Inferior parietal cortex (tissue), 1 donor: ENCODE results near the gene GRAMD1C.
"Not testable (repeated sequence)": the region's sequence is repeated elsewhere in the genome, so short reads cannot be mapped to it uniquely, and the experiment has no call there.

Experiments used
- DNase-seq: peaks from one replicate; pipeline ENCODE4 v3.0.0-alpha.2; 2016; ENCODE audit errors: extremely low spot score

Gene GRAMD1C

DNA sequence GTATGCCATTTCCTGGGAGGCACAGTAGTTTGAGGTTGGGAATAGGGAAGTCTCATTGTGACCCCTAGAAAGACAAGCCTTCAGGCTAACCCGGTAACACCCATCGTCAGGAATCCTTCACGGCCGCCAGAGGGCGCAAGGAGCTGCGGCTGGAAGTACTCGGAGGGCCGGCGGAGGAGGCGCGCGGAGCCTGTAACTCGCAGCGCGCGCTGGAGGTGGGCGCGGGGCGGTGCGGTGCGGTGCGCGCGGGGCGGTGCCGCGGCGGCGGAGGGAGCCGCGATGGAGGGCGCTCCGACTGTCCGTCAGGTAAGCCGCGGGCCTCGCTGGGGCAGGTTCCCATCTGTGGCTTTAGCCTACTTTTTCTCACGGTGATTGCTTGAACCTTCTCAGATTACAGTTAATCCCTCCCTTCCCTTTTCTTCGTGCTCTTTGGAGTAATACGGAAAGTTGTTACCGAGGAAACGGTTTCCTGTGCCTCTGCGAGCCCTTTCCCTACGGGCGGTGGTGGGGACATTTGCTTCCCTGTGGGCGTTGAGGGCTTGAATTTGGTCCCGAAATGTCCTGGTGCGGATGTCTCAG lies at the start of gene GRAMD1C:
Gene GRAMD1C, plus strand, starts transcription at position 158 of the 579 bp plus-strand sequence. Its CDS starts 122 bp downstream, at position 280.
- DNase-seq: peak; percentile 82

DNA sequence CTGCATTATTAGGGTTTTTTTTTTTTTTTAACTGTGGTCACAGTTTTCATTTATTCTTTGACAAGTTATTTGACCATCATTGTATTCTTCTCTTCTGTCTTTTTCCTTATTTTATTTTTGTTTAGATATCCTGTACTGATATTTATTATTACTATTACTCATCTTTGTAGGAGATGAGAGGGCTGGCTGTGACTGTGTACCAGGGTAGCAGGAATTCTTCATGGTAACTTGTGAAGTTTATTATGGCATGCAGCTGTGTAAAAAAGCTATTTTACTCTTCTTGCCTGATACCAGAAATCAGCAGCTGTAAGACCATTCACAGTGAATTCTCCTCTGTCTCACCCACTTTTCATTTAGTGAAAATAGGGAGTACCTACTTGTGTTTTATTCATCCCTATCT lies 47.2 kb upstream of the GRAMD1C start:
- DNase-seq: no peak

DNA sequence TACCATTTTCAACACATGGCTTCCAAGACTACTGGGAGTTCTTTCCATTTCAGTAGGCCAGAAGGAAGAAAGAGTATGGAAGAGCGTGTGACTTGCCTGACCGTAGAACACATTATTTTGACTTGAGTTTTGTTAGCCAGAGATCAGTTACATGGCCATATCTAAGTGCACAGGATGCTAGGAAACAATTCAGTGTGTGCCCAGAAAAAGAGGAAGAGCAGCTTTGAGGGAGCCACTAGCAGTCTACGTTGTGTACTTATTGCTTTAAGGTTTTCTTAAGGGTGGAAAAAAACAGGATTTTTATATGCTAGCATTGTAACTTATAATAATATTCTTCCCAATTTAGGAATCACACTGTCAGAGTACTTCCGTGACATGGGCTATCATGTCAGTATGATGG lies 44.1 kb upstream of the GRAMD1C start:
- no peak for DNase-seq

- DNase-seq: no peak
Observed at GRCh38 chr3:113795693-113796092, 42.9 kb upstream of the GRAMD1C start.

DNA sequence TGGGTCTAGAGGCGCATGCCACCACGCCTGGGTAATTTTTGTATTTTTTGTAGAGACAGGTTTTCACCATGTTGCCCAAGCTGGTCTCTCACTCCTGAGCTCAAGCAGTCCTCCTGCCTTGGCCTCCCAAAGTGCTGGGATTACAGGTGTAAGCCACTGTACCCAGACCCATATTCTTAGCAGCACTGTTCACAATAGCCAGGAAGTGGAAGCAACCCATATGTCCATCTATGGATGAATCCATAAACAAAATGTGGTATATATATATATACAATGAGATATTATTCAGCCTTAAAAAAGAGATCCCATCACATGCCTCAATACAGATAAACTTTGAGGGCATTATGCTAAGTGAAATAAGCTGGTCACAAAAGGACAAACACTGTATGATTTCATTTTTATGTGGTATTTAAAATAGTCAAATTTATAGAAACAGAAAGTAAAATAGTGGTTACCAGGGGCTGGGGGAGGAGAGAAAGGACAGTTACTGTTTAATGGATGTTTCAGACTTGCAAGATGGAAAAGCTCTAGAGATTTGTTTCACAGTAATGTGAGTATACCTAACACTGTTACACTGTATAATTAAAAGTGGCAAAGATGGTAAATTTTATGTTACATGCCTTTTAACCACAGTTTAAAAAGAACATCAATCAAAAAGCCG lies 35.7 kb upstream of the GRAMD1C start:
- no peak for DNase-seq

- DNase-seq: no peak
Observed at GRCh38 chr3:113804661-113805060, 33.9 kb upstream of the GRAMD1C start.

DNA sequence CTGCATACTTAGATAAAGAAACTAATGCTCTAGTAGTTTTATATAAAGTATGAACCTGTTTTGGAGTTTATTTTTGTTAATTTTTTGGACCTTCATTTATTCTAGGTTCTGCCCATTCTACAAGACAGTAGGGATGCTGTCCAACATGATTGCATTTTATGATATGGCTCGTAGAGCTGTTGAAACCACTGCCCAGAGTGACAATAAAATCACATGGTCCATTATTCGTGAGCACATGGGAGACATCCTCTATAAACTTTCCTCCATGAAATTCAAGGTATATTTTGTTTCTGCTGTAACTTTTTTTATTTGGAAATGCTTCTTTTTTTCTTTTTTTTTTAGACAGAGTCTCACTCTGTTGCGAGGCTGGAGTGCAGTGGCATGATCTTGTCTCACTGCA lies 33.3 kb upstream of the GRAMD1C start:
- no peak for DNase-seq

DNA sequence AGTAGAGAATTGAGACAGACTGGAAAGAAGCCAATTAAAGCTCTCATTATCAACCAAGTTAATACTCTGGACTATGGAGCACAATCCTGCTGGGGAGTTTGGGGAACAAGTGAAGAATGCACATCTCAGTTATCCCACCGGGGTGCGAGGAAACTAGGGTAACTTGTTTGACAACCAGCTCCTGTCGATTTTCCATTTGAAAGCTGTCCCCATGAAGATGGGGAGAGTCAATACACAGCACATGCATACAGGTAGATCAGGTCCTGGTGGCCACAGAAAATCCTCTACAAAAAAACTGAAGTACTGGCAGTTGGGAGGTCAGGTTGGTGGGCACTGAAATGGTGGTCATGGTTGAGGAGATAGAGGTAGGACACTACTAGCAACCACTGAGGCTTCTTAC lies 25.7 kb upstream of the GRAMD1C start:
- no peak for DNase-seq

GRCh38 chr3:113819866-113820265 lies 18.7 kb upstream of the GRAMD1C start:
- DNase-seq: no peak

GRCh38 chr3:113825090-113825489 lies 13.5 kb upstream of the GRAMD1C start:
- no peak for DNase-seq

DNA sequence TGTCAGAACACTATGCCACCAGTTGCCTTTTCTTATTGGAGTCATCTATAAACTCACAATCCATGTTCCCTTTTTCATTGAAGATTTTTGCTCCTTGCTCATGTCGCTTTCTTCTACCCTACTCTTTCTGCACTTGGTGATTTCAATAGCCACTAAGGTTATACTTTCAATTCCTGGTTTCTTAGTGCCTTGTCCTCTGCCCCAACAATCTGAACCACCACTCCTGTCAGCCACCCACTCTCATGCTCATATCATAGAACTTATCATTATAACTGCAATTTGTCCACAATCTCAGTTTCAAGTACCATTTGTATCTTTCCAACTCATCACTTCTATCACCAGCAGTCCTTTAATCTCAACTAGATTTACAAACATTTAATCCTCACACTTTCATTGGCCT lies 10.0 kb upstream of the GRAMD1C start:
- no peak for DNase-seq

GRCh38 chr3:113829576-113830354 lies 8.8 kb upstream of the GRAMD1C start:
- no peak for DNase-seq

DNA sequence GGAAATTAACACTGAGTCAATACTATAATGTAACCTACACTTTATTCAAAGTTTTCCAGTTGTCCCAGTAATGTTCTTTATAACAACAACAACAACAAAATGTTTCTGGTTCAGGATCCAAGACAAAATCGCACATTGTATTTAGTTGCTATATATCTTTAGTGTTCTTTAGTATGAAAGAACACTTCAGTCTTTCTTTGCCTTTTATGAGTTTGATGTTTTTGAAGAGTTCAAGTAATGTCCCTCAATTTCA lies 7.6 kb upstream of the GRAMD1C start:
- no peak for DNase-seq

GRCh38 chr3:113832477-113833164 lies 6.0 kb upstream of the GRAMD1C start:
- no peak for DNase-seq

GRCh38 chr3:113834983-113835382 lies 3.6 kb upstream of the GRAMD1C start:
- no peak for DNase-seq

DNA sequence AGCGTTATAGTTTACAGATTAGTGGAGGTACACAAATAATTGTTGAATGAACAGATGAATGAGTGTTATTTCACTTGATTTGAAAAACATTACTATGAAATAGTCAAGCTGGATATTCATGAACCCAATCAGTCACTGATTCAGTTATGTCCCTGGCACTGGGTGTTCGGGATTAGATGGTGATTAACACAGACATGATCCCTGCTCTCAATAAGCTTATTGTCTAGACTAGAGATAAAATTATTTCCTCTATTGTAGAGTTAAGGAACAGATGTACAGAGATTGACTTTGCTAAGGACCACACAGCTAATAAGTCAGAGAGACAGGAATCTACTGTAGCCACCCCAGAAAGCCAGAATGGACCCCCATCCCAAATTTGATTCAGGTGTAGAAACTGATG lies 963 bp downstream of the GRAMD1C start:
- no peak for DNase-seq

DNA sequence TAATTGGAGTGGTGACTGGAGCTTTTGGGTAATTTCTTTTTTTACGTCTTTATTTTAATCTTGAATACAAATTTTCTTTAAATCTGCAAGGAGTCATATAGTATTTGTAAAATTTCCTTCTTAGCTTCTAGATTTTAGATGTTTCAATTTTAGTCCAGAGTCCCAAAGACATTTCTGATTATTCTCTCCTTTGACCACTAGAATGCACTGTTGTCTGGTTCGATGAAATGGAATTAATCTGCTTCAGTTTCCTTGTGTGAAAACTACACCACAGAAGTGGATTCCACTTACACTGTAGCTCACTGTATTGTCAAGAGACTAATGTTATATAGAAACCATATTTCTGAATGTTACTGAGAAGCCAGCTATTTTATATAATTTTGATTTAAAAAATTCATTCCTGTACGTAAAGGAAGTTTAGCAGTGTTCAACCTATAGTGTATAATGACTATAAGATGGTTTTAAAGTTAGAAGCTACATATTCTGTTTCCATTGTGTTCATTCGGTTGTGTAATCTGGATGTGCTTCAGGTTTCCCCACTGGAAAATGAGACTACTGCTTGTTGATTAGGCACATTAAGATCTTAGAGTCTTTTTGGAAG lies 6.1 kb downstream of the GRAMD1C start:
- DNase-seq: peak; percentile 72

DNA sequence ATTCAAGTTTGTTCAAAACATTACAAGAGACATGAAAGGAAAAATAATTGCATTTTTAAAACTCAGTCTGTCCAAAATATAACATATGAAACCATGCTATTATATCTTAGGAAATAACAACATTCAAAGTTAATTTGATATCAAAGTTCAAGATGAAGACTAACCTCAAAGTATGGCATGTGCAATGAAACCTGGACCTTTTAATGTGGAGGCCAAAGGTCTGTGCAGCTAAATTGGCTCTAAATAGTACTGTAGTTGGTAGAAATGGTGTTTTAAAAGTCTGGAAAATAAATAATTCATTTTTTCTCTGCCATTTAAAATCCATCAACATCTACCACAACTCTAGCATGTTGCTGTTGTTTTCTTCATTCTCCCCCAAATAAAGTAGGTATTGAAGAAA lies 8.7 kb downstream of the GRAMD1C start:
- no peak for DNase-seq

DNA sequence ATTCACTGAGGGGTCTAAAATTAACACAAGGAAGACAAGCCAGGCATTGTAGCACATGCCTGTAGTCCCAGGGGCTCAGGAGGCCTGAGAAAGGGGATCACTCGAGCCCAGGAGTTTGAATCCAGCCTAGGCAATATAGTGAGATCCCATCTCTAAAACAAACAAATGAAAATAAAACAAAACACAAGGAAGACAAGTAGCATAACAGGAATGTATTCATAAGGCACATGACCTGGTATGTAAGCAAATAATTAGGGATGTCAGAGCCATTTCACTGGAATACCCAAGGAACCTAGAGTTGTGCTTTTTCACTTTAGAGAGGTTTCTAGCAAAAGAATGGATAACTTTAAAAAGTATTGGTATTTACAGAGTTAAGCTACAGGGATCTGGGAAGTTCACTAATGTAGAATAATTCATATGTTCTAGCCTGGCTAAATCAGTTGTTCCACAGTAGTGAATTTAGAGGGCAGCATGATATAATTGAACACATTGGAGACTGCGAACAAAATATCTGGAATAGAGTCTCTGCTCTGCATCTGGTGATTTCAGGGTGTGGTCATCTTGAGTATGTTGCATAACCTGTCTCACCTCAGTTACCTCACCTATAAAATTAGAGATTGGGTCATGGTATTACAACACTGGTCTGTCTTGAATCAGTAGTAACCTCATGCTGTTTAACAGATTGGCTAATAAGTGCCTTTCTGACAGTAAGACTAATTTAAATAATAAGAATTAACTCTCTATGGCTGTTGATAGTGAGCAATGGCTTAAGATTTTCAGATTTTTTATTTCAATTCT lies 9.3 kb downstream of the GRAMD1C start:
- DNase-seq: no peak

DNA sequence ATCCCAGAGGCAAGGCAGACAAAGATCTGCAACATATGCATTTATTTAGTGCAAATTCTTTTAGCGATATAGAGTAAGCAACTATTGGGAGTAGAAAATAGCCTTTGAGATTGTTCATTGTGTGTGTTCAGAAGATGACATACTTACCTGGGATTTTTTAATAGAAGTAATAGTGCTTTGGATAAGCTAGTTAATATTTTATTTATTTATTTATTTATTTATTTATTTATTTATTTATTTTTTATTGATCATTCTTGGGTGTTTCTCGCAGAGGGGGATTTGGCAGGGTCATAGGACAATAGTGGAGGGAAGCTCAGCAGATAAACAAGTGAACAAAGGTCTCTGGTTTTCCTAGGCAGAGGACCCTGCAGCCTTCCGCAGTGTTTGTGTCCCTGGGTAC lies 10.5 kb downstream of the GRAMD1C start:
- DNase-seq: not testable (repeated sequence)

GRCh38 chr3:113849841-113850240 lies 11.3 kb downstream of the GRAMD1C start:
- not testable (repeated sequence) for DNase-seq
